HUES6 (cell line): Measurements from ENCODE around the gene FAM72D.
"Not testable (repeated sequence)": the region's sequence is repeated elsewhere in the genome, so short reads cannot be mapped to it uniquely, and the experiment has no call there.

ENCODE experiments used
- H3K27ac ChIP-seq: 2 replicates; pipeline ENCODE4 v1.7.0; 2013; ENCODE audit warnings: low read depth, mild to moderate bottlenecking, low read length, inconsistent platforms
- H3K27me3 ChIP-seq: 2 replicates; pipeline ENCODE4 v1.6.1; 2013; ENCODE audit warnings: low read length; ENCODE audit not compliant: control insufficient read depth, insufficient read depth
- H3K36me3 ChIP-seq: 2 replicates; pipeline ENCODE4 v1.6.1; 2013; ENCODE audit warnings: low read length; ENCODE audit not compliant: control insufficient read depth, insufficient read depth
- H3K4me1 ChIP-seq: 2 replicates; pipeline ENCODE4 v1.6.1; 2013; ENCODE audit warnings: low read length; ENCODE audit not compliant: control insufficient read depth, insufficient read depth
- H3K4me3 ChIP-seq: 2 replicates; pipeline ENCODE4 v1.5.1; 2013; ENCODE audit warnings: low read depth, low read length
- H3K9ac ChIP-seq: one replicate; pipeline ENCODE4 v1.6.1; 2013; ENCODE audit warnings: mild to moderate bottlenecking, low read length
- H3K9me3 ChIP-seq: 2 replicates; pipeline ENCODE4 v1.6.1; 2013; ENCODE audit warnings: low read depth, low read length; ENCODE audit not compliant: control insufficient read depth, insufficient read depth

The FAM72D gene

DNA sequence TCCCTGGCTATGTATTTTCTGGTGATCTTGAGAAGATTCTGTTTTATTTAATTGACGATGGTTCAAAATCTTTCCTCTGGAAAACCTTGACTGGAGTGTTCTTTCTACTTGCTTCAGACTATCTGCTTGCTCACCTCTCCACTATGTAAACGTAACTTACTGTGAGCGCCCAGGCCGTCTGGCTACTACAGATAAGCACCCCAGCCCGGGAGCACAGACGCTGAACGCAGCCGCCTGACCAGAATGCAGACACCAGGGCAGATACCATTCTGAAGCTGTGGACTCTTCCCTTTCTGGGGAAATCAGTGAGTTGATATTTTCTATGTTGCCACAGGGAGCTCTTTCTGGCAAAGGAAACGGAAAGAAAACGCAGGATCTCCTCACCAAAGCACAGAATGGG lies 29.3 kb upstream of the FAM72D start:
- H3K9ac ChIP-seq, H3K36me3 ChIP-seq, H3K4me3 ChIP-seq, H3K27me3 ChIP-seq, H3K4me1 ChIP-seq, H3K9me3 ChIP-seq, H3K27ac ChIP-seq: not testable (repeated sequence)

- not testable (repeated sequence) for H3K9me3 ChIP-seq, H3K4me3 ChIP-seq, H3K27ac ChIP-seq, H3K9ac ChIP-seq, H3K27me3 ChIP-seq, H3K36me3 ChIP-seq, H3K4me1 ChIP-seq
These were observed 24.2 kb upstream of the FAM72D start for GRCh38 chr1:145071569-145071968.

DNA sequence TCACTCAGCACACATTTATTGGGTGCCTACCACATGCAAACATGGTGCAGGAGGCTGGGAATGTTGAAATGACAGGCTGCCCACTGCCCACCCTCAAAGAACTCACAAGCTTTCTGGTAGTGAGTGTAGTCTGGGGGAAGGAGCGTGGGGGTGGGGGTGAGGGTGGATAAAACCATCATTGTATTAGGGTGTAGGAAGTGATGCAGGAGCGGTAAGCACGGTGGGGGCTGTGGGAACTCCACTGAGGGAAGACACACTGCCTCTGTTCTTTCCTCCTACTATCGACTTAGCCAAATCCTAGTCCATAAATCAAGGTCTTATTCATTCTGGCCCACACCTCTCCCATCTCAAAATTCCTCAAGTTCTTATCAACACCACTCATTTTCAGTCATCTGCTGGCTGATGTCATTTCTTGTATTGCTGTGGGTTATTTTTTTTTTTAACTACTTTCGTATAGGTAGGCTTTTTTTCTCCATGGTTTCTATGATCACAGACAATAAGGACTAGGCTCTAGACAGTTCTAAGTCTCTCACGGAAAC lies 21.7 kb upstream of the FAM72D start:
- H3K9ac ChIP-seq, H3K36me3 ChIP-seq, H3K27ac ChIP-seq, H3K27me3 ChIP-seq, H3K4me1 ChIP-seq, H3K9me3 ChIP-seq, H3K4me3 ChIP-seq: not testable (repeated sequence)

- not testable (repeated sequence) for H3K27ac ChIP-seq, H3K4me3 ChIP-seq, H3K36me3 ChIP-seq, H3K27me3 ChIP-seq, H3K9ac ChIP-seq, H3K4me1 ChIP-seq, H3K9me3 ChIP-seq
These were observed 18.9 kb upstream of the FAM72D start for GRCh38 chr1:145076877-145077276.

GRCh38 chr1:145077872-145078786 lies 17.6 kb upstream of the FAM72D start:
- not testable (repeated sequence) for H3K27me3 ChIP-seq, H3K4me3 ChIP-seq, H3K36me3 ChIP-seq, H3K9ac ChIP-seq, H3K4me1 ChIP-seq, H3K9me3 ChIP-seq, H3K27ac ChIP-seq

GRCh38 chr1:145078787-145079370 lies 16.9 kb upstream of the FAM72D start:
- H3K27ac ChIP-seq, H3K9me3 ChIP-seq, H3K27me3 ChIP-seq, H3K4me3 ChIP-seq, H3K9ac ChIP-seq, H3K36me3 ChIP-seq, H3K4me1 ChIP-seq: not testable (repeated sequence)

DNA sequence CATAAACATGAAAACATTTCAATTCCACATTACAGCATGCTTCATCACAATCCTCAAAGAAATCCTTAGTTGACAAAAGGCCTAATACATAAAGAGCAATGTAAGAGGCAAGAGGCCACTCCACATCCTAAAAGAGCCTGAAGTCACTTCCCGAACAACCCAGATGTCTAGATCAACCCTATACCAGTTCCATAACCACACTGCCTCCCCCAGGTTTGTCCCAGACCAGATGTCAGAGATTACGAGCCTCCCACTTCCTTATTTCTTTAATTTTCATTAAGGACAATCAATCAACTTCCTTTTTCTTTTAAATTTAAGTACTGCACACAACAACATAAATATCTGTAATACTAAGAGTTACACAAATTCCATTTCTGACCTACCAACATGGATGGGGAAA lies 16.0 kb upstream of the FAM72D start:
- H3K4me3 ChIP-seq, H3K9ac ChIP-seq, H3K9me3 ChIP-seq, H3K36me3 ChIP-seq, H3K4me1 ChIP-seq, H3K27me3 ChIP-seq, H3K27ac ChIP-seq: not testable (repeated sequence)

DNA sequence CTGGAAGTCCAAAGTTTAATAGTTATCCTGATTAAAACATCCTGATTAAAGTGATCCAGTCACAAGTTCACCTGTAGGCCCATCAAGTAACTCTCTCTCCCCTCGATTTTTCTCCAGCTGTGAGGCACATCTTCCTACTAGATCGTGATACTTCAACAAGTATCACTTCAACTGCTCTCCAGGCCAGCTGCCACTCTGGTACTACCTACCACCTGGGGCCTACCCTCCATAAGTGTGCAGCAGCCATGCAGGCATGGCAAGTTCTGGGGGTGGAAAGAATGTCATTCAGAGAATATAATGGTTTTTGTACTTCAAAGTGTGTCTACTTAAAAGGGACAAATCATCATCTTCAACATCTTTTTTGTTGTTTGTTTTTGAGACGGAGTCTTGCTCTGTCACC lies 15.6 kb upstream of the FAM72D start:
- H3K4me3 ChIP-seq, H3K27ac ChIP-seq, H3K9me3 ChIP-seq, H3K36me3 ChIP-seq, H3K9ac ChIP-seq, H3K4me1 ChIP-seq, H3K27me3 ChIP-seq: not testable (repeated sequence)

DNA sequence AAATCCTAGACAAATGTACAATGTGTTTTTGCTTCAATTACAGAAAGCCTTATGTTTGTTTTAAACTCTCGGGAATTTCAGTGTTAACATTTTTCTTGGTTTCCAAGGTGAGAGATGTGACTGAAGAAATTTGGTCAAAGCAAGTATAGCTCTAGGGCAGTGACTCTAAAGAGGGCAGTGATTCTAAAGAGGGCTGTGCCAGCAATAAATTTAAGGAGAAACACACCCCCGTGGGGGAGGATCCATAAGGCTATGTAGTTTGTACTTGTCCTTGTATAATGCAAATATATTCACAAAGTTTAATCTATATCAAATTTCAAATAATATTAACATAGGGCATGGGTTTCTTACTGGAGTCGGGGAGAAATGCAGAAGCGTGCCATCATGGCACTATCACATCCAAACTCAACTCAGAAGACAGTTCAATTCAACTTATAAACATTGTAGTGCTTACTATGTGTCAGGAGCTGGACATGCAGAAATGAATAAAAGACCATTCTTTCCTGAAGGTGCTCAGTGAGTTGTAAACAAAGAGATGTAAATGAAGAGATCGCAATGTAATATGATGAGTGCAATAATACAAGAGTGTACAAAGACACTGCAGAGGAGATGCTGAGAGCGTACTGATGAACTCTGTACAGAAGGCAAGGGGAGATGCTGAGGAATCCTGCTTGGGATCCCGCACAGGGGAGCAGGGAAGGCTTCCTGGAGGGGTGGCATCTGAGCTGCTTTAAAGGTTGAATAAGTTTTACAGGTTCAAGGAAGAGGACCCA lies 13.1 kb upstream of the FAM72D start:
- not testable (repeated sequence) for H3K36me3 ChIP-seq, H3K27me3 ChIP-seq, H3K4me1 ChIP-seq, H3K9ac ChIP-seq, H3K4me3 ChIP-seq, H3K27ac ChIP-seq, H3K9me3 ChIP-seq

DNA sequence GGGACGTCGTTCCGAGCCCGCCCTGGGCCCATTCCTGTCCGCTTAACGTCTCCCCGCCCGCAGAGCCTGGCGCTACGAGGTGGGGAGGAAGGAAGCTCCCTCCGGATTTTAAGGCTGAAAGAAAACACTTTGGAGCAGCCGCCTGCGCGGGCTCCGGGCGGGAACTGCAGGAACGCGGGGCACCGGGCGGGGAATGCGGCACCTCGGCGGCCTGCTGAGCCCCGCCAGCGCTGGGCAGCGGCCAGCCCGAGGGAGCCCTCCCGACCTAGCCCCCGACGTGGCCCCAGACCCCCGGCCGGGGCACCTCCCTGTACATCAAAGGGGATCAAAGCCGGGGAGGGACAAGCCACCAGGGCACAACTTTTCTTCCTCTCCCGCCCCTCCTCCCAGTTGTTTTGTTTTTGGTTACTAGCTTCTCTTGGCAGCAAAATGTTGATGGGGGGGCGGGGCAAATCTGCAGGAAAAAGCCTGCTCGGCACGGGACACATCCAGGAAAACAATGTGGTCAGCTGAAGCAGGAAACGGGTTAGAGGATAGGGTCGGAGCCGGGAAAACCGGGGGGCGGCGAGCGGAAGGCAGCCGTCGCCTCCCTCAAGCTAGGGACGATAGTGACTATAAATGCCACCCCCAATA lies 2.1 kb upstream of the FAM72D start:
- H3K9ac ChIP-seq, H3K4me1 ChIP-seq, H3K9me3 ChIP-seq, H3K27me3 ChIP-seq, H3K27ac ChIP-seq, H3K36me3 ChIP-seq: not testable (repeated sequence)
- H3K4me3 ChIP-seq = peak overlapping the region; percentile 50
